Neural crest cell (in vitro differentiated cells): ENCODE results near the gene XYLT1. TPM values are rescaled to one million over a fixed set of nuclear protein-coding genes. Genes with fewer than 3 reads are reported as not detected.

ENCODE experiments used
- DNase-seq: peaks from one replicate; pipeline ENCODE4 v3.0.0; 2021; ENCODE audit warnings: low read depth, mixed read lengths, low spot score
- H3K27ac Mint-ChIP-seq: one replicate; pipeline ENCODE4 v1.8.0; 2021; ENCODE audit warnings: mild to moderate bottlenecking, mixed read lengths; ENCODE audit not compliant: unreplicated experiment
- H3K27me3 Mint-ChIP-seq: 2 replicates; pipeline ENCODE4 v1.8.0; 2021; ENCODE audit warnings: low read depth, mild to moderate bottlenecking, mixed read lengths
- H3K36me3 Mint-ChIP-seq: 2 replicates; pipeline ENCODE4 v1.8.0; 2021; ENCODE audit warnings: low read depth, mild to moderate bottlenecking, mixed read lengths
- H3K4me1 Mint-ChIP-seq: 2 replicates; pipeline ENCODE4 v1.8.0; 2021; ENCODE audit warnings: mixed read lengths
- H3K4me3 Mint-ChIP-seq: one replicate; pipeline ENCODE4 v1.8.0; 2021; ENCODE audit warnings: mild to moderate bottlenecking, mixed read lengths
- H3K9me3 Mint-ChIP-seq: 2 replicates; pipeline ENCODE4 v1.8.0; 2021; ENCODE audit warnings: mixed read lengths
- CTCF ChIP-seq: fragments of 200-600 bp; sonication (generic); conservative IDR thresholded peaks from 2 replicates; pipeline ENCODE4 v1.5.0; 2021; ENCODE audit warnings: antibody characterized with exemption, mild to moderate bottlenecking
- total RNA-seq: library from RNA; stranded (reverse); gene quantifications from 2 replicates; pipeline ENCODE4 v1.2.1, GENCODE V29; 2021

XYLT1 gene
- total RNA-seq, 1 donor from 2014 or later: 15.0 TPM

DNA sequence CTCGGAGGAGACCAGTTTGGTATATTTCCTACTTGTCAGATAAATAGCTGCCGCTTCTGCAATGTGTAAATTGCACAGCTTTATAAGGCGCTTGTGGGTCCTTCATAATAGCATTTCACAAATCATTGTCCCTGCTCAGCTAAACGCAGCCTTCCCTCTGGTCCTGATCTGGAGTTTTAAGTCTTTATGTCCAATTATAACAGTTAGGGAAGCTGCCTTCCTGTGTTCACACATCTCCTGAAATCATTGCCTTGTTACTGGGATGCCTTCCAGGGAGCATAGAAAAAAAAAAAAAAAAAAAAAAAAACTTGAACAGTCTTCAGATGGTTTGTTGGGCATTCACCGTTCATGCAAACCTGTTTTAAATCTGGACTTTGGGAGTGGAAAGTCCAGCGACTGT is 342.0 kb downstream of the XYLT1 start:
- no peak overlapping the region for H3K4me3 Mint-ChIP-seq
- no peak for DNase-seq
- TF ChIP-seq CTCF: no peak
- H3K36me3 Mint-ChIP-seq: peaks cover 39% of the 10 kb centered on the region
- no peak overlapping the region for H3K27ac Mint-ChIP-seq
- no peaks in the 10 kb centered on the region for H3K27me3 Mint-ChIP-seq
- H3K9me3 Mint-ChIP-seq: no peaks in the 10 kb centered on the region
- peaks cover 7% of the 10 kb centered on the region for H3K4me1 Mint-ChIP-seq

DNA sequence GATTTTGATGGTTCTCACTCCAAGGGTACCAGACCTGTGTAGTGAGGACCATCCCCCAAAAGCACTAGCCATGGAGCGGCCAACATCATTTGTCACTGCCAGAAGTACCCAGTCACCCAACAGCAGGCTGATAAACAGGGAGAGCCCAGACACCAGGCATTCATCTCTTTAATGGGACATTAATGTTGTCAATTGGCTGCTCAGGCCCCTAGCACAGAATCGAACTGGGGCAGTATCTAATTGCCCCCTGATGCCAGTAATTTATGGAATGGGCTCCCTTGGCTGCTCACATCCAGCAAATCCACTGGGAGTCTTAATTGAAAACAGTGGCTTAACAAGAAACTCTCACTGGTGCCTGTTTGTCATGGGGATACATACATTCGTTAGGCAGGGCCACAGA is 344.6 kb downstream of the XYLT1 start:
- no peak for DNase-seq
- Mint-ChIP-seq H3K9me3 (peaks cover 3% of the 10 kb centered on the region), H3K36me3 (peaks cover 41% of the 10 kb centered on the region), H3K27me3 (no peaks in the 10 kb centered on the region), H3K27ac (no peak overlapping the region), H3K4me1 (no peaks in the 10 kb centered on the region), H3K4me3 (no peak overlapping the region)
- TF ChIP-seq CTCF: no peak

DNA sequence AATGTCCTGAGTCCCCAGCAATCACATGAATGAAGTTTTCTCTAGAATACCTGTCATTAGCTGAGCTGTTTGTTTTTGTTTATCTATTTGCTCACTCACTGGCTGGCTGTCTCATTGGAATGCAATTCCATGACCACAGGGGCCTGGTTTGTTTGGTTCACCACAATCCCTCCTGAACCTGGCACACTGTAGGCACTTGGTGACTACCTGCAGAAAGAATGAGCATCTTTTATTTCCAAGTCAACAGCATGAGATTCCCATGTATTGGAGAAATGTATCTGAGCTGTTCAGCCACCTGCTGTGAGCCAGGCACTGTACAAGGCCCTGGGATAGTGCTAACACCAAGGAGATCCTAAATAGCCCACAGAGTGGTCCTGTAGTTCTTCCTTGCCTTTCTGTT is 345.1 kb downstream of the XYLT1 start:
- DNase-seq: no peak
- Mint-ChIP-seq H3K27me3 (no peaks in the 10 kb centered on the region), H3K4me1 (no peaks in the 10 kb centered on the region), H3K4me3 (no peak overlapping the region), H3K9me3 (peaks cover 3% of the 10 kb centered on the region), H3K36me3 (peaks cover 41% of the 10 kb centered on the region), H3K27ac (no peak overlapping the region)
- TF ChIP-seq CTCF: no peak

DNA sequence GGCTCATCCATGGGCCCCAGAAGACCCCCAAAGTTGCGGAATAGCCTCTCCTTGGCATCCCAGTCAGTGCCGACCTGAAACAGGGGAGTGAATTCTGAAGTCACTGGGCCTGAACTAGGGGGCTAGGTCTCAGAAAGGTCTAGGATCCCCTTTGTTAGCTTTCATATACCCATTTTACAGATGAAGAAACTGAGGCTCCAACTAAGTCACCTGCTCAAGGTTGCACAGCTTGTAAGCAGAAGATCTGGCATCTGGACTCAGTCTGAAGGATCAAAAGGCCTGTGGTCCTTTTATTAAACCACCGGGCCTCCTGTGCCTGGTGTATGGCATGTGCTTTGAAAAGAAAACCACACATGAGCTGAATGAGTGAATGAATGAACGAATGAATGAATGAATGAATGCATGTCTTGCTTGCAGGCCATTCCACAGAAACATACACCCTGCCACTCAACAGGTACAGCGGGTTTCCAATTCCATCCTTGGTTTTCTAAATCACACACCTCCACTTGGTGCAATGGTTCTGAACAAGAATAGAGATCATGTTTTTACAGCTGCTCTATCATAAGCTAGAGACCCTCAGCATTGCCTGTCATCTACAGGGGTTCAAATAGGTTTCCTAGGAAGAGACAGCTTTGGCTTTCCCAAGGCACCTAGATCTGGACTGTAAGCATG is 352.7 kb downstream of the XYLT1 start:
- Mint-ChIP-seq H3K9me3 (peaks cover 3% of the 10 kb centered on the region), H3K4me1 (no peaks in the 10 kb centered on the region), H3K27me3 (no peaks in the 10 kb centered on the region), H3K4me3 (no peak overlapping the region), H3K36me3 (peaks cover 12% of the 10 kb centered on the region), H3K27ac (no peak overlapping the region)
- no peak for TF ChIP-seq CTCF
- no peak for DNase-seq

- H3K9me3 Mint-ChIP-seq: no peaks in the 10 kb centered on the region
- H3K27ac Mint-ChIP-seq: no peak overlapping the region
- H3K27me3 Mint-ChIP-seq: no peaks in the 10 kb centered on the region
- H3K4me1 Mint-ChIP-seq: no peaks in the 10 kb centered on the region
- no peak for TF ChIP-seq CTCF
- DNase-seq: no peak
- H3K4me3 Mint-ChIP-seq: no peak overlapping the region
- peaks cover 6% of the 10 kb centered on the region for H3K36me3 Mint-ChIP-seq
Observed at GRCh38 chr16:17116595-17117322, 354.0 kb downstream of the XYLT1 start.
